Lower lobe of right lung (tissue), 2 donors: ENCODE results near the gene EPHA3. TPM values are rescaled to one million over a fixed set of nuclear protein-coding genes. Genes with fewer than 3 reads are reported as not detected.

Source experiments
- ATAC-seq, 2 donors: fragments of 200-7000 bp; cut with Tn5 transposase; one replicate each; pipeline ENCODE4 v1.9.1; 2020 to 2022; ENCODE audit warnings: mild to moderate bottlenecking in 2 of 2, moderate library complexity in 2 of 2
- DNase-seq: peaks from one replicate; pipeline ENCODE4 v3.0.0-alpha.2; 2020
- H3K27ac ChIP-seq: fragments of 200-600 bp; one replicate; pipeline ENCODE4 v1.8.0; 2022
- H3K27me3 ChIP-seq: fragments of 200-600 bp; one replicate; pipeline ENCODE4 v1.8.0; 2022; ENCODE audit warnings: low read depth
- H3K36me3 ChIP-seq: fragments of 200-600 bp; one replicate; pipeline ENCODE4 v1.8.0; 2022; ENCODE audit warnings: mild to moderate bottlenecking
- H3K4me1 ChIP-seq: fragments of 200-600 bp; one replicate; pipeline ENCODE4 v1.8.0; 2022
- H3K4me3 ChIP-seq: fragments of 200-600 bp; one replicate; pipeline ENCODE4 v1.8.0; 2022; ENCODE audit warnings: mild to moderate bottlenecking
- H3K9me3 ChIP-seq: fragments of 200-600 bp; one replicate; pipeline ENCODE4 v1.8.0; 2022
- CTCF ChIP-seq: fragments of 200-600 bp; IDR thresholded peaks from one replicate; pipeline ENCODE4 v1.8.0; 2022; ENCODE audit warnings: antibody characterized with exemption, mild to moderate bottlenecking
- intact Hi-C: fragments of 100-400 bp; cut with DNase I; formaldehyde crosslinking; loops from one replicate; pipeline ENCODE4 v1.11.0; 2022
- total RNA-seq: library from RNA; stranded (reverse); fragmentation: NEBNext Ultra II Directional; extraction: Animal tissue kit (Norgen Biotek cat#: 25700); gene quantifications from one replicate; pipeline ENCODE4 v1.2.1, GENCODE V29; 2021
- donor health status: DM: no; HTN: yes; CAD: no; lungs with severe emphysema.

Gene EPHA3
- total RNA-seq, 1 donor from 2014 or later, result 1.4 TPM

- ATAC-seq, result no peak
- H3K9me3 ChIP-seq, result no peaks in the 10 kb centered on the region
- intact Hi-C loops, result no loop called here
- H3K4me1 ChIP-seq, result no peaks in the 10 kb centered on the region
- H3K27me3 ChIP-seq, result no peaks in the 10 kb centered on the region
- no peaks in the 10 kb centered on the region for H3K36me3 ChIP-seq
- no peak overlapping the region for H3K4me3 ChIP-seq
- no peak for TF ChIP-seq CTCF
- H3K27ac ChIP-seq, result no peak overlapping the region
- no peak for DNase-seq
Measured at GRCh38 chr3:89312141-89312540, 204.7 kb downstream of the EPHA3 start.

- DNase-seq (no peak), ATAC-seq (no peak)
- no peak overlapping the region for H3K4me3 ChIP-seq
- H3K36me3 ChIP-seq, result no peaks in the 10 kb centered on the region
- intact Hi-C loops, result no loop called here
- no peaks in the 10 kb centered on the region for H3K9me3 ChIP-seq
- H3K27ac ChIP-seq, result no peak overlapping the region
- no peaks in the 10 kb centered on the region for H3K4me1 ChIP-seq
- H3K27me3 ChIP-seq, result no peaks in the 10 kb centered on the region
- TF ChIP-seq CTCF, result no peak
Measured at GRCh38 chr3:89314454-89315098, 207.2 kb downstream of the EPHA3 start.

GRCh38 chr3:89315750-89316470, 208.5 kb downstream of the EPHA3 start:
- TF ChIP-seq CTCF, result no peak
- no peak overlapping the region for H3K4me3 ChIP-seq
- no peaks in the 10 kb centered on the region for H3K27me3 ChIP-seq
- DNase-seq, result no peak
- ATAC-seq, result no peak
- H3K36me3 ChIP-seq, result no peaks in the 10 kb centered on the region
- no peaks in the 10 kb centered on the region for H3K9me3 ChIP-seq
- intact Hi-C loops, result no loop called here
- H3K27ac ChIP-seq, result no peak overlapping the region
- no peaks in the 10 kb centered on the region for H3K4me1 ChIP-seq

- H3K4me1 ChIP-seq, result no peaks in the 10 kb centered on the region
- H3K27me3 ChIP-seq, result no peaks in the 10 kb centered on the region
- ATAC-seq (no peak), DNase-seq (no peak)
- H3K9me3 ChIP-seq, result no peaks in the 10 kb centered on the region
- no peak overlapping the region for H3K27ac ChIP-seq
- no peaks in the 10 kb centered on the region for H3K36me3 ChIP-seq
- no peak overlapping the region for H3K4me3 ChIP-seq
- intact Hi-C loops, result no loop called here
- TF ChIP-seq CTCF, result no peak
Measured at GRCh38 chr3:89320186-89320585, 212.8 kb downstream of the EPHA3 start.

GRCh38 chr3:89326997-89327396, 219.6 kb downstream of the EPHA3 start:
- no peaks in the 10 kb centered on the region for H3K27me3 ChIP-seq
- DNase-seq (no peak), ATAC-seq (no peak)
- no peaks in the 10 kb centered on the region for H3K4me1 ChIP-seq
- H3K27ac ChIP-seq, result no peak overlapping the region
- intact Hi-C loops, result no loop called here
- no peak overlapping the region for H3K4me3 ChIP-seq
- H3K9me3 ChIP-seq, result no peaks in the 10 kb centered on the region
- H3K36me3 ChIP-seq, result no peaks in the 10 kb centered on the region
- TF ChIP-seq CTCF, result no peak
